Smooth muscle cell (in vitro differentiated cells): ENCODE results near the gene NRP2. TPM values are rescaled to one million over a fixed set of nuclear protein-coding genes. Genes with fewer than 3 reads are reported as not detected.
A peak's percentile ranks its signal among the peaks of the same experiment; 100 is the strongest.

ENCODE experiments used
- DNase-seq: peaks from one replicate; lab custom pipeline; 2025; ENCODE audit not compliant: unreplicated experiment; lab: John Stamatoyannopoulos, UW
- H2AFZ ChIP-seq: fragments of 200-600 bp; sonication (generic); 2 replicates; pipeline ENCODE4 v1.6.0; 2016; ENCODE audit warnings: antibody characterized with exemption, low read depth, mild to moderate bottlenecking
- H3F3A ChIP-seq: fragments of 200-600 bp; sonication (generic); 2 replicates; pipeline ENCODE4 v1.6.0; 2017; ENCODE audit warnings: antibody characterized with exemption, low read depth
- H3K27ac ChIP-seq: fragments of 200-600 bp; sonication (generic); 2 replicates; pipeline ENCODE4 v1.5.1; 2016; ENCODE audit warnings: low read depth, mild to moderate bottlenecking
- H3K27me3 ChIP-seq: fragments of 200-600 bp; sonication (generic); 2 replicates; pipeline ENCODE4 v1.6.1; 2016; ENCODE audit warnings: low read depth, mild to moderate bottlenecking
- H3K36me3 ChIP-seq: fragments of 200-600 bp; sonication (generic); 2 replicates; pipeline ENCODE4 v1.5.1; 2016; ENCODE audit warnings: low read depth
- H3K4me1 ChIP-seq: fragments of 200-600 bp; sonication (generic); 2 replicates; pipeline ENCODE4 v1.5.1; 2016; ENCODE audit warnings: low read depth
- H3K4me2 ChIP-seq: fragments of 200-600 bp; sonication (generic); 2 replicates; pipeline ENCODE4 v1.6.0; 2016; ENCODE audit warnings: mild to moderate bottlenecking
- H3K4me3 ChIP-seq: fragments of 200-600 bp; sonication (generic); 2 replicates; pipeline ENCODE4 v1.5.1; 2016; ENCODE audit warnings: mild to moderate bottlenecking
- H3K79me2 ChIP-seq: fragments of 200-600 bp; sonication (generic); 2 replicates; pipeline ENCODE4 v1.6.0; 2016; ENCODE audit warnings: low read depth, mild to moderate bottlenecking
- H3K9ac ChIP-seq: fragments of 200-600 bp; sonication (generic); 2 replicates; pipeline ENCODE4 v1.6.0; 2016; ENCODE audit warnings: low read depth
- H3K9me3 ChIP-seq: fragments of 200-600 bp; sonication (generic); replicated peaks from 2 replicates; pipeline ENCODE4 v1.5.1; 2016; ENCODE audit warnings: low read depth
- H4K20me1 ChIP-seq: fragments of 200-600 bp; sonication (generic); 2 replicates; pipeline ENCODE4 v1.6.0; 2016; ENCODE audit warnings: low read depth
- WGBS: methylation state at CpG from one replicate; pipeline ENCODE4 v1.1.7; 2016; ENCODE audit warnings: low lambda C conversion rate; 5-methylcytosine and 5-hydroxymethylcytosine counted together
- polyA plus RNA-seq: library from polyadenylated mRNA; unstranded; fragments of >200 nt; fragmentation: Nextera tagmentation; extraction: Ambion mirVana; gene quantifications from 2 replicates; pipeline ENCODE4 v1.2.1, GENCODE V29; 2016
- total RNA-seq: library from RNA; depleted of rRNA; stranded (reverse); fragments of >200 nt; gene quantifications from 2 replicates; pipeline ENCODE4 v1.2.3, GENCODE V29; 2014
- TF ChIP-seq, protein P1 (sequence below): fragments of 200-600 bp; sonication (generic); IDR thresholded peaks from 2 replicates; pipeline ENCODE4 v1.5.1; 2017; ENCODE audit warnings: borderline replicate concordance, mild to moderate bottlenecking, antibody characterized with exemption; ENCODE audit not compliant: insufficient read depth, poor library complexity, severe bottlenecking

The NRP2 gene
- total and polyA plus RNA-seq, 2 experiments from 2014 or later = 58.4 to 96.1 TPM

DNA sequence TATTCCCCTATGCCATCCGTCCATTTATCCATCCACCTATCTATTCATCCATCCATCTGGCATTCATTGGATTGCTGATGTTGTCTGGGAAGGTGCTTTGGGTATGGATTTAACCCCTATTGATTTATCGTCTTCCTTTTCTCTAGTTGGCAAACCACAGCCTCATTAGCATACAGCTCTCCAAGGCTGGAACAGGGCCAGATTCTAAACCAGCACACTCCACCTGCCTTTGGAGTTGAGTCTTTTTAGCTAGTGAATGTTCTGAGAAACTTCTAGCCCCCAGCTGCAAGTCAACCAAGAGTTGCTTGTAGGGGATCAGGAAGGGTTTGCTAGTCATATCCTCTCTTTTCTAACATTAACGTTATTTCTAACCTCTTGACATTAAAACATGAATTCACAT lies 90.7 kb downstream of the NRP2 start:
- no peaks in the 10 kb centered on the region for H3K36me3 ChIP-seq
- WGBS = 97% methylated on average over 3 of the region's 3 CpGs
- no peak overlapping the region for H3K27ac ChIP-seq
- H3K4me3 ChIP-seq = no peak overlapping the region
- peaks cover 5% of the 10 kb centered on the region for H3K4me1 ChIP-seq
- H2AFZ ChIP-seq = no peak overlapping the region
- no peaks in the 10 kb centered on the region for H3K9me3 ChIP-seq
- H3K9ac ChIP-seq = no peak overlapping the region
- H4K20me1 ChIP-seq = no peaks in the 10 kb centered on the region
- H3K27me3 ChIP-seq = no peaks in the 10 kb centered on the region
- TF ChIP-seq, protein P1, sequence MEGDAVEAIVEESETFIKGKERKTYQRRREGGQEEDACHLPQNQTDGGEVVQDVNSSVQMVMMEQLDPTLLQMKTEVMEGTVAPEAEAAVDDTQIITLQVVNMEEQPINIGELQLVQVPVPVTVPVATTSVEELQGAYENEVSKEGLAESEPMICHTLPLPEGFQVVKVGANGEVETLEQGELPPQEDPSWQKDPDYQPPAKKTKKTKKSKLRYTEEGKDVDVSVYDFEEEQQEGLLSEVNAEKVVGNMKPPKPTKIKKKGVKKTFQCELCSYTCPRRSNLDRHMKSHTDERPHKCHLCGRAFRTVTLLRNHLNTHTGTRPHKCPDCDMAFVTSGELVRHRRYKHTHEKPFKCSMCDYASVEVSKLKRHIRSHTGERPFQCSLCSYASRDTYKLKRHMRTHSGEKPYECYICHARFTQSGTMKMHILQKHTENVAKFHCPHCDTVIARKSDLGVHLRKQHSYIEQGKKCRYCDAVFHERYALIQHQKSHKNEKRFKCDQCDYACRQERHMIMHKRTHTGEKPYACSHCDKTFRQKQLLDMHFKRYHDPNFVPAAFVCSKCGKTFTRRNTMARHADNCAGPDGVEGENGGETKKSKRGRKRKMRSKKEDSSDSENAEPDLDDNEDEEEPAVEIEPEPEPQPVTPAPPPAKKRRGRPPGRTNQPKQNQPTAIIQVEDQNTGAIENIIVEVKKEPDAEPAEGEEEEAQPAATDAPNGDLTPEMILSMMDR = no peak
- no peak overlapping the region for H3K4me2 ChIP-seq
- no peaks in the 10 kb centered on the region for H3K79me2 ChIP-seq
- peaks cover 3% of the 10 kb centered on the region for H3F3A ChIP-seq
- no peak for DNase-seq

DNA sequence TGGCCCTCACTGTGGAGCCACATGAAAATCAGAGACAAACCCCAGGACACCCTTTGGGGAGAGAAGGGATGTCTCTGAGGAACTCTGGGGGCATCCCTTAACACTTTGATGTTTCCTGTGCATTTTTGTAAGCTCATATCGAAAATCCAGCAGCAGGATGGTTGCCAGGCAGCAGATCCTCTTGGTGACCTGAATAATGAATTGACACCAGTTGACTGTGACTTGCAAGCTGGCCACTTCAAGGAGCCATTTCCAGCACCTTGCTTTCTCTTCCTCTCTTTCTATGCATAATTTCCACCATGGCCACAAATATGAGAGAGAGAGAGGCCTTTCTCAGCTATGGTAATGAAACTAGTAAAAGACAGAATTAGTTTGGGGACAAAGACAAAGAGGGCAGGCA lies 91.7 kb downstream of the NRP2 start:
- no peak for DNase-seq
- no peak overlapping the region for H2AFZ ChIP-seq
- no peaks in the 10 kb centered on the region for H3K36me3 ChIP-seq
- no peaks in the 10 kb centered on the region for H3K27me3 ChIP-seq
- no peak overlapping the region for H3K4me2 ChIP-seq
- TF ChIP-seq, protein P1 = no peak
- no peak overlapping the region for H3K9ac ChIP-seq
- no peaks in the 10 kb centered on the region for H3K79me2 ChIP-seq
- peaks cover 3% of the 10 kb centered on the region for H3F3A ChIP-seq
- no peak overlapping the region for H3K4me3 ChIP-seq
- WGBS = 86% methylated on average over 1 of the region's 1 CpG
- peaks cover 5% of the 10 kb centered on the region for H3K4me1 ChIP-seq
- no peaks in the 10 kb centered on the region for H4K20me1 ChIP-seq
- no peaks in the 10 kb centered on the region for H3K9me3 ChIP-seq
- H3K27ac ChIP-seq = no peak overlapping the region

DNA sequence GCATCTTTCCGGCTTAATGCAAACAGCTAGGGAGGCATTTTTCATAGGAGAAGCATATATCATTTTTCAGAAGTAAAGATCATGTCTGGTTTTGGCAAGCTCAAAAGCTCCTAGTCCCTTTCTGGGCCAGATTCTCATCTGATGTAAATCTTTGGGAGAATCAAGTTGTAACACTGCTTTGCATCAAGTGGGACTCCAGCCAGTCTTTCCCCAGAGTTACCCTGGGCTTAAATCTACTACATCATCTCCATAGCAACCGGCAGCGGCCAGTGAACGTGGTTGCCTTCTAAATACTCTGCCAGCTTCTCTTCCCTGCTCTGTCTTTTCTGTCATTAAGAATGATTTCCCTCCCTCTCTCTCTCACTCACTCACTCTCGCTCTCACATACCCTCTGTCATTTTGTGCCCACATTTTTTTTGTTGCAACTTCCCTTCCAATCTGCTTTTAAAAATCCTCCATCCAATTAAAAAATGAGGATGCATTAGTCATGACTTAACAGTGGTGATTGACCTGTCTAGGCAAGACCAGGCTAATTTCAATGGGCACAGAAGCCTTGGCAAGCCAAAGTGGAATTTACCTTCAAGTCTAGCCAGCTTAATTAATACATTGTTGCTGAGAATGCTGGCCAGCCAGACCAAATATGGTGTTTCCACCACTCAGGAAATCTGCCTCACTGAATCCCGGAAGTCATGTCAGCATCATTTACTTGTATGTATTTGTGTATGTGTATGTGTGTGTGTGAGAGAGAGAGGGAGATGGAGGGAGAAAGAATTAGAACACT lies 93.0 kb downstream of the NRP2 start:
- Histone ChIP-seq H3K27ac (no peak overlapping the region), H4K20me1 (no peaks in the 10 kb centered on the region), H3K9me3 (no peaks in the 10 kb centered on the region), H3K4me2 (no peak overlapping the region), H3F3A (peaks cover 3% of the 10 kb centered on the region), H3K9ac (no peak overlapping the region), H3K36me3 (no peaks in the 10 kb centered on the region), H3K27me3 (no peaks in the 10 kb centered on the region), H2AFZ (no peak overlapping the region), H3K4me1 (peaks cover under 1% of the 10 kb centered on the region), H3K4me3 (no peak overlapping the region), H3K79me2 (no peaks in the 10 kb centered on the region)
- TF ChIP-seq, protein P1 = no peak
- DNase-seq = no peak
- 62% methylated on average over 6 of the region's 6 CpGs for WGBS

DNA sequence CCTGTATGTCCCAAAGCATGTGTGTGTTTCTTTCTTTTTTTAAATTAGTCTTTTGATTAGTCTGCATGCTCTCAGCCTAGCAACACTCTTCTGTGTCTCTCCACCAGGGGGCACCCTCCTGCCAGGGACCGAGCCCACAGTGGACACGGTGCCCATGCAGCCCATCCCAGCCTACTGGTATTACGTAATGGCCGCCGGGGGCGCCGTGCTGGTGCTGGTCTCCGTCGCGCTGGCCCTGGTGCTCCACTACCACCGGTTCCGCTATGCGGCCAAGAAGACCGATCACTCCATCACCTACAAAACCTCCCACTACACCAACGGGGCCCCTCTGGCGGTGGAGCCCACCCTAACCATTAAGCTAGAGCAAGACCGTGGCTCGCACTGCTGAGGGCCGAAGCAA lies 93.8 kb downstream of the NRP2 start:
- H3K9ac ChIP-seq = no peak overlapping the region
- peaks cover 3% of the 10 kb centered on the region for H3K4me1 ChIP-seq
- no peaks in the 10 kb centered on the region for H3K79me2 ChIP-seq
- DNase-seq = no peak
- no peaks in the 10 kb centered on the region for H3K27me3 ChIP-seq
- TF ChIP-seq, protein P1 = peak; percentile 54
- peaks cover 3% of the 10 kb centered on the region for H3F3A ChIP-seq
- no peak overlapping the region for H3K27ac ChIP-seq
- no peaks in the 10 kb centered on the region for H4K20me1 ChIP-seq
- no peaks in the 10 kb centered on the region for H3K9me3 ChIP-seq
- no peak overlapping the region for H2AFZ ChIP-seq
- H3K36me3 ChIP-seq = no peaks in the 10 kb centered on the region
- no peak overlapping the region for H3K4me3 ChIP-seq
- 63% methylated on average over 19 of the region's 19 CpGs for WGBS
- no peak overlapping the region for H3K4me2 ChIP-seq
